Right kidney (tissue), 1 donor: ENCODE results near the gene ZBTB17.

Experiments
- DNase-seq: peaks from one replicate; pipeline ENCODE4 v3.0.0-alpha.2; 2016

ZBTB17 gene

GRCh38 chr1:15946571-15947381 lies 29.1 kb downstream of the ZBTB17 start:
- DNase-seq, result no peak

- DNase-seq, result no peak
Observed at GRCh38 chr1:15945832-15946448, 30.0 kb downstream of the ZBTB17 start.

GRCh38 chr1:15945011-15945831 lies 30.7 kb downstream of the ZBTB17 start:
- DNase-seq, result no peak

- DNase-seq, result no peak
Observed at GRCh38 chr1:15944308-15945010, 31.4 kb downstream of the ZBTB17 start.

GRCh38 chr1:15943992-15944307 lies 32.0 kb downstream of the ZBTB17 start:
- DNase-seq, result no peak

- DNase-seq, result no peak
Observed at GRCh38 chr1:15943328-15943991, 32.4 kb downstream of the ZBTB17 start.

GRCh38 chr1:15942661-15943327 lies 33.1 kb downstream of the ZBTB17 start:
- DNase-seq, result no peak

GRCh38 chr1:15941899-15942660 lies 33.8 kb downstream of the ZBTB17 start:
- DNase-seq, result no peak

GRCh38 chr1:15941044-15941840 lies 34.7 kb downstream of the ZBTB17 start:
- no peak for DNase-seq

- DNase-seq, result no peak
Observed at GRCh38 chr1:15940110-15941043, 35.5 kb downstream of the ZBTB17 start.

GRCh38 chr1:15939181-15940109 lies 36.5 kb downstream of the ZBTB17 start:
- peak; percentile 19 for DNase-seq

- DNase-seq, result no peak
Observed at GRCh38 chr1:15938628-15939161, 37.2 kb downstream of the ZBTB17 start.

- DNase-seq, result no peak
Observed at GRCh38 chr1:15937706-15938168, 38.2 kb downstream of the ZBTB17 start.

- DNase-seq, result no peak
Observed at GRCh38 chr1:15937146-15937545, 38.8 kb downstream of the ZBTB17 start.

- no peak for DNase-seq
Observed at GRCh38 chr1:15936025-15936424, 39.9 kb downstream of the ZBTB17 start.

- DNase-seq, result no peak
Observed at GRCh38 chr1:15935056-15935950, 40.6 kb downstream of the ZBTB17 start.
